ENCODE measurements around the gene NDUFB6.
A peak's percentile ranks its signal among the peaks of the same experiment; 100 is the strongest.

Gene NDUFB6

GRCh38 chr9:32554591-32554990 is 18.4 kb downstream of the NDUFB6 start:
- POLR2A ChIA-PET: no interaction called here
- CTCF ChIA-PET: interaction anchor here (0.7 to 3.4 kb wide), 5 partner anchors 9 to 175 kb away, joined by 3 to 28 read pairs (median 6); partner anchors contain the start of gene NDUFB6
- DNase-seq (ENCODE audit: extremely low spot score): no peak
- TF ChIP-seq CTCF (IDR thresholded peaks at IDR 0.05; ENCODE audit: control extremely low read depth, extremely low read depth, low read depth, missing control alignments): no peak

GRCh38 chr9:32554107-32554506 is 18.9 kb downstream of the NDUFB6 start:
- ChIA-PET POLR2A (no interaction called here), CTCF (interaction anchor here (1.4 to 3.4 kb wide), 4 partner anchors 10 to 175 kb away, joined by 3 to 28 read pairs (median 13); partner anchors contain the start of gene NDUFB6)
- no peak for TF ChIP-seq CTCF (IDR thresholded peaks at IDR 0.05; ENCODE audit: control extremely low read depth, extremely low read depth, low read depth, missing control alignments)
- no peak for DNase-seq (ENCODE audit: extremely low spot score)

- DNase-seq (ENCODE audit: extremely low spot score): peak; percentile 90
- ChIA-PET CTCF (interaction anchor here (0.8 to 7.4 kb wide), 5 partner anchors 20 to 173 kb away, joined by 3 to 45 read pairs (median 14); partner anchors contain the start of genes NDUFB6 and RIGI), POLR2A (no interaction called here)
- no peak for TF ChIP-seq CTCF (IDR thresholded peaks at IDR 0.05; ENCODE audit: control extremely low read depth, extremely low read depth, low read depth, missing control alignments)
These were observed 20.6 kb downstream of the NDUFB6 start, which contains the start of the genes SMIM27 and TOPORS for GRCh38 chr9:32552172-32552872. Gene SMIM27, plus strand, starts transcription at chr9:32552327. Its CDS starts 108 bp downstream, at chr9:32552435. Gene TOPORS, minus strand, starts transcription at chr9:32552586. Its CDS starts 150 bp downstream, at chr9:32552436.

- TF ChIP-seq CTCF (IDR thresholded peaks at IDR 0.05; ENCODE audit: control extremely low read depth, extremely low read depth, low read depth, missing control alignments): no peak
- POLR2A ChIA-PET: interaction anchor here (1.0 to 1.8 kb wide), 3 partner anchors 12 to 474 kb away, joined by 3 to 14 read pairs (median 4); partner anchors contain the start of gene DNAJA1
- DNase-seq (ENCODE audit: extremely low spot score): peak; percentile 29
These were observed 21.5 kb downstream of the NDUFB6 start for GRCh38 chr9:32551276-32552051.

GRCh38 chr9:32550562-32551275 is 22.2 kb downstream of the NDUFB6 start:
- ChIA-PET CTCF (interaction anchor here (1.0 to 7.4 kb wide), 14 partner anchors 8 to 172 kb away, joined by 3 to 45 read pairs (median 4); partner anchors contain the start of gene NDUFB6), POLR2A (interaction anchor here (1.0 to 1.8 kb wide), 3 partner anchors 11 to 474 kb away, joined by 3 to 14 read pairs (median 4); partner anchors contain the start of gene DNAJA1)
- TF ChIP-seq CTCF (IDR thresholded peaks at IDR 0.05; ENCODE audit: control extremely low read depth, extremely low read depth, low read depth, missing control alignments): no peak

More at GRCh38 chr9:32551276-32552051, 21.5 kb downstream of the NDUFB6 start:
- CTCF ChIA-PET: interaction anchor here (1.0 to 7.4 kb wide), 9 partner anchors 10 to 172 kb away, joined by 3 to 45 read pairs (median 14); partner anchors contain the start of gene NDUFB6

More at GRCh38 chr9:32550562-32551275, 22.2 kb downstream of the NDUFB6 start:
- DNase-seq (ENCODE audit: extremely low spot score): peak; percentile 98

All from GM10248 (cell line).